T follicular helper cell (primary cell): Measurements from ENCODE around the gene GPX2.

Source experiments
- DNase-seq: peaks from one replicate; pipeline ENCODE4 v3.0.0-alpha.2; 2020; ENCODE audit warnings: low read depth

The GPX2 gene

GRCh38 chr14:64960762-64961276 lies 18.3 kb upstream of the GPX2 start:
- DNase-seq: no peak

- DNase-seq: no peak
These were observed 16.2 kb upstream of the GPX2 start for GRCh38 chr14:64958743-64959142.

GRCh38 chr14:64958201-64958600 lies 15.7 kb upstream of the GPX2 start:
- no peak for DNase-seq

GRCh38 chr14:64956697-64957406 lies 14.3 kb upstream of the GPX2 start:
- no peak for DNase-seq

GRCh38 chr14:64955297-64955696 lies 12.8 kb upstream of the GPX2 start:
- DNase-seq: no peak

GRCh38 chr14:64954491-64955240 lies 12.1 kb upstream of the GPX2 start:
- no peak for DNase-seq

- DNase-seq: no peak
These were observed 11.1 kb upstream of the GPX2 start for GRCh38 chr14:64953661-64954060.

- no peak for DNase-seq
These were observed 10.7 kb upstream of the GPX2 start for GRCh38 chr14:64953310-64953654.

- no peak for DNase-seq
These were observed 10.2 kb upstream of the GPX2 start for GRCh38 chr14:64952598-64953309.

- DNase-seq: no peak
These were observed 9.2 kb upstream of the GPX2 start for GRCh38 chr14:64951724-64952123.

- DNase-seq: no peak
These were observed 8.7 kb upstream of the GPX2 start for GRCh38 chr14:64951291-64951690.

- DNase-seq: no peak
These were observed 8.3 kb upstream of the GPX2 start for GRCh38 chr14:64950889-64951288.

- no peak for DNase-seq
These were observed 6.2 kb upstream of the GPX2 start for GRCh38 chr14:64948612-64949210.

GRCh38 chr14:64947710-64948611 lies 5.4 kb upstream of the GPX2 start:
- DNase-seq: no peak

GRCh38 chr14:64946310-64947045 lies 3.9 kb upstream of the GPX2 start:
- no peak for DNase-seq

- DNase-seq: no peak
These were observed 3.1 kb upstream of the GPX2 start for GRCh38 chr14:64945431-64946178.

- DNase-seq: no peak
These were observed 2.3 kb upstream of the GPX2 start for GRCh38 chr14:64944861-64945260.

GRCh38 chr14:64944041-64944440 lies 1.5 kb upstream of the GPX2 start:
- DNase-seq: no peak

- no peak for DNase-seq
These were observed 1.0 kb upstream of the GPX2 start for GRCh38 chr14:64943556-64943955.

- no peak for DNase-seq
These were observed 2.1 kb downstream of the GPX2 start for GRCh38 chr14:64940336-64940910.
